NCI-H2107 treated with DMSO at 0.1 percent for 48 hours (cell line): ENCODE results near the gene APOBEC3C.
"Not testable (repeated sequence)": the region's sequence is repeated elsewhere in the genome, so short reads cannot be mapped to it uniquely, and the experiment has no call there.

Source experiments
- DNase-seq: peaks from one replicate; lab custom pipeline; 2025; ENCODE audit not compliant: unreplicated experiment; lab: John Stamatoyannopoulos, UW

APOBEC3C gene

GRCh38 chr22:39013942-39014722 is at the start of gene APOBEC3C:
Gene APOBEC3C (plus strand): TSS chr22:39014257. CDS start chr22:39014363, 106 bp downstream.
- peak; percentile 21 for DNase-seq

- DNase-seq: no peak
These were observed 49.8 kb upstream of the APOBEC3C start for GRCh38 chr22:38964306-38964705.

GRCh38 chr22:38964989-38965388 is 49.1 kb upstream of the APOBEC3C start:
- no peak for DNase-seq

- DNase-seq: no peak
These were observed 48.3 kb upstream of the APOBEC3C start for GRCh38 chr22:38965614-38966379.

GRCh38 chr22:38966380-38966702 is 47.7 kb upstream of the APOBEC3C start:
- no peak for DNase-seq

- no peak for DNase-seq
These were observed 47.1 kb upstream of the APOBEC3C start for GRCh38 chr22:38966942-38967341.

- DNase-seq: no peak
These were observed 46.3 kb upstream of the APOBEC3C start for GRCh38 chr22:38967451-38968450.

GRCh38 chr22:38968801-38969200 is 45.3 kb upstream of the APOBEC3C start:
- no peak for DNase-seq

GRCh38 chr22:38970551-38970950 is 43.5 kb upstream of the APOBEC3C start:
- DNase-seq: no peak

GRCh38 chr22:38971202-38971601 is 42.9 kb upstream of the APOBEC3C start:
- no peak for DNase-seq

GRCh38 chr22:38971791-38972190 is 42.3 kb upstream of the APOBEC3C start:
- DNase-seq: no peak

- DNase-seq: no peak
These were observed 41.5 kb upstream of the APOBEC3C start for GRCh38 chr22:38972558-38972957.

GRCh38 chr22:38973289-38974169 is 40.5 kb upstream of the APOBEC3C start:
- no peak for DNase-seq

- no peak for DNase-seq
These were observed 39.8 kb upstream of the APOBEC3C start for GRCh38 chr22:38974170-38974825.

GRCh38 chr22:38974826-38975175 is 39.3 kb upstream of the APOBEC3C start:
- no peak for DNase-seq

GRCh38 chr22:38977289-38977688 is 36.8 kb upstream of the APOBEC3C start:
- DNase-seq: not testable (repeated sequence)

GRCh38 chr22:38980587-38980986 is 33.5 kb upstream of the APOBEC3C start:
- not testable (repeated sequence) for DNase-seq

- peak; percentile 48 for DNase-seq
These were observed 32.8 kb upstream of the APOBEC3C start for GRCh38 chr22:38981005-38981991.
